Fibroblast of the aortic adventitia (primary cell): ENCODE measurements around the gene GLYR1. TPM values are rescaled to one million over a fixed set of nuclear protein-coding genes. Genes with fewer than 3 reads are reported as not detected.

Source experiments
- DNase-seq: peaks from one replicate; pipeline ENCODE4 v3.0.0-alpha.2; 2010; ENCODE audit warnings: low read depth
- H3K4me3 ChIP-seq: 2 replicates; pipeline ENCODE4 v1.5.1; 2011; ENCODE audit warnings: low read depth, mild to moderate bottlenecking, control low read depth, low read length, moderate library complexity
- CTCF ChIP-seq: IDR thresholded peaks from 2 replicates; pipeline ENCODE4 v1.5.1; 2011; ENCODE audit warnings: mild to moderate bottlenecking, low read length, control low read depth, inconsistent platforms; ENCODE audit not compliant: insufficient read depth
- total RNA-seq: library from RNA; depleted of rRNA; stranded (reverse); fragments of >200 nt; gene quantifications from 2 replicates; pipeline ENCODE4 v1.2.3, GENCODE V29; 2012; ENCODE audit warnings: low replicate concordance

Gene GLYR1
- total RNA-seq, 1 donor, result 55.0 TPM

DNA sequence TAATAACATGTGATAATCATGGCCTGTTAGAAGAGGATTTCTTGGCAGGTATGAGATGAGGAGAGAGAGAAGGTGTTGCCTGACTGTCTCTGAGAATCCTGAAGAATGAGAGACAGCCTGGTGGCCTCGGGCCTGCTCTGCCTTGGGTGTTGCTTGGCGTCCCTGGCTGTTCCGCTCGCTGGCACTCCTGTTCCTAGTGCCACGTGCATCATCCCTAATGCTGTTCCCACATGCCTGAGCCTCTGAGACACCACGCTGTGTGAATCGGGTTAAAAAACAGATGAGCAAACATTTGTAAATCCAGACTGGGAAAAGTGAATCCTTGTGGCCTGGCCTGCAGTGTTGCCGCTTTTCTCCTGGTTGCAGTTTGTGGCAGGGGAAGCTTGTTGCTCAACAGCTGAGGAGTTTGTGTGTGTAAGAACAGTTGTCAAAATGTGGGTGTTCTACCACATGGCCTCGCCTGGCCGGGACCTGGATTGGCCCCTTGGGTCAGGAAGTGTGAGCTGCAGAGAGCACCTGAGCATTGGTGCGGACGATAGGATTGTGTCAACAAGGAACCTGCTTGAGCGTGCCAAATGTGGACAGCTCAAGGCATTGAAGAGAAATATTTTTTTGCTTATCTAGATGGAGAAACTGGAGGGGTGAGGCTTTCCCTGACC lies 22.2 kb upstream of the GLYR1 start:
- TF ChIP-seq CTCF, result no peak
- no peak overlapping the region for H3K4me3 ChIP-seq
- DNase-seq, result no peak

- no peak for DNase-seq
- no peak overlapping the region for H3K4me3 ChIP-seq
- TF ChIP-seq CTCF, result no peak
These were observed 21.4 kb upstream of the GLYR1 start for GRCh38 chr16:4868535-4868934.

GRCh38 chr16:4868026-4868425 lies 20.9 kb upstream of the GLYR1 start:
- no peak for DNase-seq
- H3K4me3 ChIP-seq, result no peak overlapping the region
- TF ChIP-seq CTCF, result no peak

DNA sequence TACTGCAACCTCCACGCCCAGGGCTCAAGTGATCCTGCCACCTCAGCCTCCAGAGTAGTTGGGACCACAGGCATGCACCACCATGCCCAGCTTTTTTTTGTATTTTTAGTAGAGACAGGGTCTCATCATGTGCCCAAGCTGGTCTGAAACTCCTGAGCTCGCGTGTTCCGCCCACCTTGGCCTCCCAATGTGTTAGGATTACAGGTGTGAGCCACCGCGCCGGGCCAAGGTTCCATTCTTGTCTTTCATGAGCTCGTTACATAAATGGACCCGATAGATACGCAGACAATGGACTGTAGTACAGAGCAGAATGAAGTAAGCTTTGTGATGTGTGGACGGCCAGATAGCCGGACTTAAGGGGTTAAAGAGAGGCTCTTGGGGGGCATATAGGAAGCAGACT lies 19.5 kb upstream of the GLYR1 start:
- TF ChIP-seq CTCF, result no peak
- no peak overlapping the region for H3K4me3 ChIP-seq
- DNase-seq, result no peak

GRCh38 chr16:4865231-4865860 lies 18.3 kb upstream of the GLYR1 start:
- TF ChIP-seq CTCF, result no peak
- no peak overlapping the region for H3K4me3 ChIP-seq
- no peak for DNase-seq

GRCh38 chr16:4864728-4865127 lies 17.6 kb upstream of the GLYR1 start:
- no peak for TF ChIP-seq CTCF
- no peak overlapping the region for H3K4me3 ChIP-seq
- no peak for DNase-seq

DNA sequence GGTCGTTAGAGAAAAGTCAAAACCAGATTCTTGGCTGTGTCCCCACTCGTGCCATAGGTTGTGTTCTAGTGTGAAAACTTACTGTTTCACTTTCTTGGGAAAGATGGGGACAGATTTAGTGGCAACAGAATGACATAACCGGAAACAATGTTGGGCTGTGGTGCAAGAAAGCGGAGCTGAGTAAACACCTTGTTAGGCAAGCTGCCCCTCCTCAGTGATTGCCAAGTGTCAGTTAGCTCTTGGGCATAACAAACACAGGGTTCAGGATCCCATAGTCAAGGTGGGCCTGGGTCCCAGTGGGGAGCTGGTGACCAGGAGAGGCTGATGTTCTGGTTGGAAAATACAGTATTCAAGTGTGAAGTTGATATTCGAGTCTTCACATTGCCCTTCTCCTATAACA lies 15.6 kb upstream of the GLYR1 start:
- TF ChIP-seq CTCF, result no peak
- no peak overlapping the region for H3K4me3 ChIP-seq
- DNase-seq, result no peak
